Activated effector memory CD4-positive, alpha-beta T cell treated with Interleukin-2 at 50 U/mL for 16 hours (primary cell): Measurements from ENCODE around the gene SOX11.
"Not testable (repeated sequence)": the region's sequence is repeated elsewhere in the genome, so short reads cannot be mapped to it uniquely, and the experiment has no call there.

ENCODE experiments used
- DNase-seq: peaks from one replicate; pipeline ENCODE4 v3.0.0-alpha.2; 2020

Gene SOX11

GRCh38 chr2:5691985-5692529 is at the start of gene SOX11:
TSS of gene SOX11 (plus strand) at chr2:5692384. CDS start at chr2:5692722, 338 bp downstream.
- DNase-seq = no peak

GRCh38 chr2:5652734-5653133 is 39.5 kb upstream of the SOX11 start:
- DNase-seq = not testable (repeated sequence)

- DNase-seq = not testable (repeated sequence)
Measured at GRCh38 chr2:5653756-5654155, 38.4 kb upstream of the SOX11 start.

GRCh38 chr2:5657231-5657630 is 35.0 kb upstream of the SOX11 start:
- no peak for DNase-seq

- DNase-seq = no peak
Measured at GRCh38 chr2:5660591-5660990, 31.6 kb upstream of the SOX11 start.

GRCh38 chr2:5661362-5661761 is 30.8 kb upstream of the SOX11 start:
- no peak for DNase-seq

- no peak for DNase-seq
Measured at GRCh38 chr2:5664278-5664681, 27.9 kb upstream of the SOX11 start.

- no peak for DNase-seq
Measured at GRCh38 chr2:5665066-5665465, 27.1 kb upstream of the SOX11 start.

- DNase-seq = no peak
Measured at GRCh38 chr2:5666798-5667197, 25.4 kb upstream of the SOX11 start.

GRCh38 chr2:5667655-5668054 is 24.5 kb upstream of the SOX11 start:
- DNase-seq = not testable (repeated sequence)

GRCh38 chr2:5668682-5669250 is 23.4 kb upstream of the SOX11 start:
- DNase-seq = no peak

GRCh38 chr2:5672749-5673144 is 19.4 kb upstream of the SOX11 start:
- DNase-seq = no peak

GRCh38 chr2:5673145-5674025 is 18.8 kb upstream of the SOX11 start:
- DNase-seq = no peak

GRCh38 chr2:5674026-5674340 is 18.2 kb upstream of the SOX11 start:
- DNase-seq = no peak

GRCh38 chr2:5677133-5677532 is 15.1 kb upstream of the SOX11 start:
- no peak for DNase-seq

- DNase-seq = no peak
Measured at GRCh38 chr2:5683471-5683870, 8.7 kb upstream of the SOX11 start.

GRCh38 chr2:5685225-5685624 is 7.0 kb upstream of the SOX11 start:
- DNase-seq = no peak

GRCh38 chr2:5686068-5686467 is 6.1 kb upstream of the SOX11 start:
- DNase-seq = no peak

GRCh38 chr2:5686536-5686935 is 5.6 kb upstream of the SOX11 start:
- no peak for DNase-seq

- DNase-seq = no peak
Measured at GRCh38 chr2:5689750-5690149, 2.4 kb upstream of the SOX11 start.

- no peak for DNase-seq
Measured at GRCh38 chr2:5690286-5690685, 1.9 kb upstream of the SOX11 start.

GRCh38 chr2:5690718-5691220 is 1.4 kb upstream of the SOX11 start:
- DNase-seq = no peak

- DNase-seq = no peak
Measured at GRCh38 chr2:5691221-5691984, 781 bp upstream of the SOX11 start.
